Left hindlimb (tissue), 1 donor: ENCODE data around the gene ENOX2.
"Not testable (repeated sequence)": the region's sequence is repeated elsewhere in the genome, so short reads cannot be mapped to it uniquely, and the experiment has no call there.

Experiments used
- DNase-seq: peaks from one replicate; pipeline ENCODE4 v3.0.0-alpha.2; 2018

Gene ENOX2, protein sequence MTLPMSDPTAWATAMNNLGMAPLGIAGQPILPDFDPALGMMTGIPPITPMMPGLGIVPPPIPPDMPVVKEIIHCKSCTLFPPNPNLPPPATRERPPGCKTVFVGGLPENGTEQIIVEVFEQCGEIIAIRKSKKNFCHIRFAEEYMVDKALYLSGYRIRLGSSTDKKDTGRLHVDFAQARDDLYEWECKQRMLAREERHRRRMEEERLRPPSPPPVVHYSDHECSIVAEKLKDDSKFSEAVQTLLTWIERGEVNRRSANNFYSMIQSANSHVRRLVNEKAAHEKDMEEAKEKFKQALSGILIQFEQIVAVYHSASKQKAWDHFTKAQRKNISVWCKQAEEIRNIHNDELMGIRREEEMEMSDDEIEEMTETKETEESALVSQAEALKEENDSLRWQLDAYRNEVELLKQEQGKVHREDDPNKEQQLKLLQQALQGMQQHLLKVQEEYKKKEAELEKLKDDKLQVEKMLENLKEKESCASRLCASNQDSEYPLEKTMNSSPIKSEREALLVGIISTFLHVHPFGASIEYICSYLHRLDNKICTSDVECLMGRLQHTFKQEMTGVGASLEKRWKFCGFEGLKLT

DNA sequence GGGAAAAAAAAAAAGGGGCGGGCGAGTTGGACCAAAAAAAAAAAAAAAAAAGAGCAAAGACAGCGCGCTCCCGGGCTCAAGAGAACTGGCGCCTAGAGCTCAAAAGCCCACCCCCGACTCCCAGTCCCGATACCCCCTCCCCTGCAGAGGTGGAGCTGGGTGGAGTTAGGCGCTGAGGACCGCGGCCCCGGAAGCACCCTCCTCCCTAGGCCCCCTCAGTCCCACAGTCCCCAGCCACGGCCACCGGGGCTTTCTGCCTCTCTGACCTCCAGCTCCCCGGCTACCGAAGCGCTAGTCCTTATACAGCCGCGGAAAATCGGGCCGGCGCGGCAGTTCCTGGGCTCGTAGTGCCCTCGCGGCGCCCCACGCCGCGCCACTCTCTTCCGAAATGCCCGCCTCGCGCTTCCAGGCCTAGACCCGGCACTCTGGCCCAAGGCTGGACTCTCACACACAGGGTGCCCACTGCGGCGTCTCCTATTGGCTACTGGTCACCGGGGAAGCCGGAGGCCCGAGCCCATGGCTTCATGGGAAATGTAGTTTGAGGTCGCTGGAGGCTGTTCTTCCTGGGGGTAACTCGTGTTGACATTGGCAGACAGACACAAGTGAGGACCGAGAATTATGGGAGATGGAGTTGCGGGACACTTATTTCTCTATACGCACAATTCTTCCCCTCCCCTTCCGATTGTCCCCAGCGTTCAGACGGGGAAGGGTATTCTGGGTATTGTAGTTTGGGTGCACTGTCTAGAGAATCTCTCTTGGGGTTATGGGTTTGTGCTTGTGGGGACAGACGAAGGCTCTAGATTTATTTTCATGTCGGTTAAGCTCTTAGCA, at the start of gene ENOX2:
Gene ENOX2 (minus strand): TSS at position 427 of the 831 bp plus-strand sequence. CDS start 199,993 bp downstream, outside the sequence.
- DNase-seq, result peak; percentile 95

DNA sequence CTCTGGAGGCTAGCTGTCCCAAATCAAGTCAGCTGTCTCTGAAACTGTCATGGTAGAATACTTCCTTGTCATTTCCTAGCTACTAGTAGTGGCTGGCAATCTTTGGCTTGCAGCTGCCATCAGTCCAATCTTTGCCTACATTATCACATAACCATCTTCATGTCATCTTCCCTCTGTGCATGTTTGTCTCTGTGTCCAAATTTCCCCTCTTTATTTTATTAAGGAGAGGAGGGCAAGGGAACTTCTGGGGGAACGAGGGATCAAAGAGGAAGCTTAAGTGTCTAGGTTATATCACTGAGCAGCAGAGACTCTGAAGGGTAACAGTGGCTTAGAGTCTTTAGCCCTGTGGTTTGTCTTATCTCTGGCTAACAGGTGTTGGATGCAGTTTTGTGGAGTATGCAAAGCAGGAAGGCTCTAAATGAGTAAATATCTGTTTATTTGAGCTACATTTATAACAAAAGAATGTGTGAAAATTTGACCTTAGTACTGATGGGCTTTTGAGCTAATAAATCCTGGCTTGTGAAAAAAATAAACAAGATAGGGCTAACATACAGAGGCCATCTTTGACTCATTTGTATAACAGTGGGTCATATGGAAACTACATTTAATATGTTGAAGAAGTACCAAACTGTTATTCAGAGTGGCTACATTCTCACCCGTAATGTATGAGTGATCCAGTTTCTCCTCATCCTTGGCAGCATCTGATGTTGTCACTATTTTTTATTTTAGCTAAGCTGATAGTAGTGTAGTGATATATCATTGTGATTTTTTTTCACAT, 49.4 kb upstream of the ENOX2 start:
- no peak for DNase-seq

DNA sequence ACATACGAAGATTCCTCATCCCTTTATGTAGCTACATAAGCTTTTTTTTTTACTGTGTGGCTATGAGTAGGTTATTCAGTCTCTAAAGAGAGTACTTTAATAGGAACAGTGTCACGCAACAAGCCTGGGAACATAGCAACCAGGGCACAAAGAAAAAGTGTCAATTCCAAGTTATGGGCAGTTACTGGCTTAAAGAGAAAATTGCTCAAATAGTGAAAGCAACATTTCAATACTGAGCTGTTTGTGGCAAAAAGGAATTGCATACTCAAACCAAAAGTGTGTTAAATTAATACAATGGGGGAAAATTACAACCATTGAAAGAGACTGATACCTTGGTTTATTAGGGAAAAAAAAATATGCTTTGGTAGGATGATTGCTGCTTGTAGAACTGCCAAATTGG, 41.2 kb upstream of the ENOX2 start:
- no peak for DNase-seq

DNA sequence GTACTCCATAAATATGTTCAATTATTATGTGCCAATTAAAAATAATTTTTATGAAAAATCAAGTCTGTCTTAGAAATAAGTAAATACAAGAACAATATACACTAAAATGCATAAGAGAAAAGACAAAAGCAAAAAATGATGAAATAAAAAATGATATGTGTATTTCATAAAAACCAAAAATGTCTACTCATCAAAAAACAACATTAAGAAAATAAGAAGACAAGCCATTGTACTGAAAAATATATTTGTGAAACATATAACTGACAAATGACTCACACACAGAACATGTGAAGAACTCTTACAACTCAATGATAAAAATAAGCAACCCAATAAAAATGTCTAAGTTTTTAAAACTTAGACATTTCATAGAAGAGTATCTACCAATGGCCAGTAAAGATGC, 34.1 kb upstream of the ENOX2 start:
- DNase-seq, result no peak

DNA sequence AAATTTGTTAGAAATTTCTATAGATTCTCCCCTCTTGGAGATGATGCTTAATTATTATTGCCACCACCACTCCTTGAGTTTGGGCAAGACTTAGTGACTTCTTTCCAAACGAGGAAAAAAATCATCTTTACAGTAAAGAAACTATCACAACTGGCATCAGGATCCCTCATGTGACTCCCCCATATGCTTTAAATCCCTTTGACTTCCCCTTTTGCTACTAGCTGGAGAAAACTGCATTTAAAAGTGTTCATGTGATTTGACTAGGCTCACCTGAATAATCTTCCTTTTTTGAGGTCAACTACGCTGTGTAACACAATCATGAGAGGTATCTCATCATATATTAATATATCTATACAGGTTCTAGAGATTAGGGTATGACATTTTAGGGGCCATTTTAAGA, 30.3 kb upstream of the ENOX2 start:
- DNase-seq, result no peak

DNA sequence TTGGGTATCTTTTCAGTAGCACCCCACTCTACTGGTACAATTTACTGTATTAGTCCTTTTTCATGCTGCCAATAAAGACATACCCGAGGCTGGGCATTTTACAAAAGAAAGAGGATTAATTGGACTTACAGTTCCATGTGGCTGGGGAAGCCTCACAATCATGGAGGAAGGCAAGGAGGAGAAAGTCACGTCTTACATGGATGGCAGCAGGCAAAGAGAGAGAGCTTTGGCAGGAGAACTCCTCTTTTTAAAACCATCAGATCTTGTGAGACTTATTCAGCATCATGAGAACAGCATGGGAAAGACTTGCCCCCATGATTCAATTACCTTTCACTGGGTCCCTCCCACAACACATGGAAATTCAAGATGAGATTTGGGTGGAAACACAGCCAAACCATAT, 17.4 kb upstream of the ENOX2 start:
- not testable (repeated sequence) for DNase-seq

DNA sequence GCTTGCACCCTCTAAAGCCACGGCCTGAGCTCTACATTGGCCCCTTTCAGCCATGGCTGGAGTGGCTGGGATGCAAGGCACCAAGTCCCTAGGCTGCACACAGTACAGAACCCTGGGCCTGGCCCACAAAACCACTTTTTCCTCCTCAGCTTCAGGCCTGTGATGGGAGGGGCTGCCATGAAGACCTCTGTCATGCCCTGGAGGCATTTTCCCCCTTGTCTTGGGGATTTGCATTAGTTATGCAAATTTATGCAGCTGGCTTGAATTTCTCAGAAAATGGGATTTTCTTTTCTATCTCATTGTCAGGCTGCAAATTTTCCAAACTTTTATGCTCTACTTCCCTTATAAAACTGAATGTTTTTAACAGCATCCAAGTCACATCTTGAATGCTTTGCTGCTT, 16.7 kb upstream of the ENOX2 start:
- DNase-seq, result not testable (repeated sequence)

DNA sequence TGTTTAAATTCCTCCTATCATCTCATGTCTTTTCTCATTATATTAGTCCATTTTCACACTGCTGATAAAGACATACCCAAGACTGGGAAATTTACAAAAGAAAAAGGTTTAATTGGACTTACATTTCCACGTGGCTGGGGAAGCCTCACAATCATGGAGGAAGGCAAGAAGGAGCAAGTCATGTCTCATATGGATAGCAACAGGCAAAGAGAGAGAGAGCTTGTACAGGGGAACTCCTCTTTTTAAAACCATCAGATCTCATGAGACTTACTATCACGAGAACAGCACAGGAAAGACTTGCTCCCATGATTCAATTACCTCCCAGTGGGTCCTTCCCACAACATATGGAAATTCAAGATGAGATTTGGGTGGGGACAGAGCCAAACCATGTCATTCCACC, 15.5 kb upstream of the ENOX2 start:
- not testable (repeated sequence) for DNase-seq

DNA sequence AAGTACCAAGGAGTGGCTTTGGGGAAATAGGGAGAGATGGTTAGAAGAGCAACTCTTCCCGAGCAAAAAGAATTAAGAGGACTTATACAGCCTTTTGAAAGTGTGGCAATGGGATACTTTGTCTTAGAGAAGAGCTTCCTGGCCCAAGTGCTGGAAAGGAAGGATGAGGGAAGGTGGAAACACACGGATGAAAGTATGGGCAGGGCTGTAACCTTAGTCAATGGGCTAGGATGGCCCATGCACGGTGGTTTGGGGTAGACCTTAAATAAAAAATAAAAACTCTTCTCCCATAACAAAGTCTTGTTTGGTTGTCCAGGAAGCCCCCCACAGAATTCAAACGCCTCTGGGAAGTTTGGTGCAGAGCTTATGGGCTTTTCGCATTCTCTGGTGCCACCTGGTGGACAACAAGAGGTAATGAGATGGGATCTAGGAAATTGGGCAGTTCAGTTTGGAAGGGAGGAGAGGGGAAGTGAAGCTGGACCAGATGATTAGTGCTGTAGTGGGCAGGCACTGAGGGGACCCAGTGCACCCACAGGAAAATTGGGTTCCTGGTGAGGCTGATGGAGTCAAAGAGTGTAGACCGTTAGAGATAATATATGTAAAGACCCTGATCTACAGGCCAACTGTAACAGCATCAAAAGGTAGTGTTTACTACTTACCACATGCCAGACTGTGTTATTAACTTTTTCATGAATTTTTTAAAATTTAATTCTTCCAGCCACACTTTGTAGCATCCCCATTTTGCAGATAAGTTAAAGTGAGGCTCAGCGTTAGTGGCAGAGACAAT, 13.8 kb upstream of the ENOX2 start:
- peak; percentile 31 for DNase-seq

DNA sequence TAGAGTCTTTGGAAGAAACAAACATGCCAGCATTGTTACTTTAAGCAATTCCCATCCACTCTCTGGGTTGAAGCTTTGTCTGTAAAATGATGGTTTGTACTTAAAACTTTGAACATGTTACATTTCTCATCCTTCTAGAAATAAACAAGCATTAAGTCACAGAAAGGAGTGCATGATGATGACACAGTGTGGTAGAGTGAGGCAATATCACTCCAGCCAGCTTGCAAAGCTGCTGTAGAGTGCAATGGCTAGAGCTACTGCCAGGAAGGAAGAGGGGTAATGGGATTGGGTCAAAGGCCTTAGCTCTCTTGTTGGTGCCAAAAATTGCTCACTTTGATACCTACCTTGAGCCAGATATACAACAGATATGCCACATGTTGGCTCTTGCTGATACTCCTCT, 12.3 kb upstream of the ENOX2 start:
- DNase-seq, result no peak

DNA sequence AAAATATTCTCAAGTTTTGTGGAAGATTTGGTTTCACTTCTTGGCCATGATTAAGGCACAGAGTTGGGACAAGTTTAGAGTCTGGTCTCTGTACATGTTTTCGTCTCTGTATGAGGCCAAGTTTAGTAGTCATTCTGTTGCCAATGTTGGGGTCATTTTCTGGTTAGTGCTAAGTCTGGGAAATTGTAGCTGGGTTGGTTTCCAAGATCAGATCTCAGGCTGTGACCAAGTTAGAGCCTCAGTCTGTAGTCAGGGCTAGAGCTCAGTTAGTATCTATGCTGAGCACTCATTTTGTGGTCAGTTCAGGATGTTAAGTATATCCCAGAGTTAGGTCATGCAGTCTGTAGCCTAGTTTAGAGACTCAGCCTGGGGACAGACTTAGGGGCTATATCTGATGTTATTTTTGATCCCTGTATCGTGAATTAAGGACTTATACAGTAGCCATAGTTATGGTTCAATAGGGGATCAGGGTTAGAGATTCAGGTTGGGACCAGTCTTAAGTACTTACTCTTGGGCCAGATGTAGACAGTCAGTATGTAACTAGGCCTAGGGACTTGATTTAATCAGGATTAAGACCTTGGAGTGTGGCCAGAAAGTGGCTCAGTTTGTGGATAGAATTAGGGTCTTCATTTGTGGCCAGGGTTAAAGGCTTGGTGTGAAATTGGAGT, 6.6 kb upstream of the ENOX2 start:
- DNase-seq, result peak; percentile 30

DNA sequence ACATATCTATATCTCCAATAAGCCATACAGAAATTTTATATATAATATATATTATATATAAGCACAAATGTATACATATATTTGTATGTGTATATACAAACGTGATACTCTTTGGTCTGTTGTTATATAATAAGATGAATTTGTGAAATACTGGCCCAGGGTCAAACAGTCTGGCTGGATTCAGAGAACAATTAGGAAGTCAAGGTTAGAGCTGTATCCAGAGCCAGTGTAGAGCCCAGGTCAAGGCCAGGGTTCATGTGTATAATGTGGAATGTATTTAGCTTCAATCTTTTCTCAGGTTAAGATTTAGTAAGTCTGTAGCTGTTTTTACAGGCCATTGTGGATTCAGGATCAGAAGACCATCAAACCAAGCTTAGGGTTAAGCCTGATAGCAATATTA, 3.8 kb upstream of the ENOX2 start:
- DNase-seq, result no peak

DNA sequence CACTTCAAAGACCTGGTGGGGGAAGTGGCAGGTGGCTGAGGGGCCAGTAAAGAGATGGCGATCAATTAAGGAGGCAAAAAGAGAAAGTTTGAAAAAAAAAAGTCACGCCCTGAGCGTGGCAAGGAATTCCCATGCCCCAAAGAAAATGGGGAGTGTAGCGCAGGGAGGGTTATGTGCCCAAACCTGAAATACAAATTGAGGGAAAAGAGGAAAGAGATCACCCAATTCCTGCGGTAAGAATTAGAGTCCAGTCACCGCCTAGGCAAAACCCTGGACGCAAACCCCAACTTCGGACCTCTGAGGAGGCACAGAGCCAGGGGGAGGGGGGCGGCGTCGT, 595 bp downstream of the ENOX2 start:
- no peak for DNase-seq

DNA sequence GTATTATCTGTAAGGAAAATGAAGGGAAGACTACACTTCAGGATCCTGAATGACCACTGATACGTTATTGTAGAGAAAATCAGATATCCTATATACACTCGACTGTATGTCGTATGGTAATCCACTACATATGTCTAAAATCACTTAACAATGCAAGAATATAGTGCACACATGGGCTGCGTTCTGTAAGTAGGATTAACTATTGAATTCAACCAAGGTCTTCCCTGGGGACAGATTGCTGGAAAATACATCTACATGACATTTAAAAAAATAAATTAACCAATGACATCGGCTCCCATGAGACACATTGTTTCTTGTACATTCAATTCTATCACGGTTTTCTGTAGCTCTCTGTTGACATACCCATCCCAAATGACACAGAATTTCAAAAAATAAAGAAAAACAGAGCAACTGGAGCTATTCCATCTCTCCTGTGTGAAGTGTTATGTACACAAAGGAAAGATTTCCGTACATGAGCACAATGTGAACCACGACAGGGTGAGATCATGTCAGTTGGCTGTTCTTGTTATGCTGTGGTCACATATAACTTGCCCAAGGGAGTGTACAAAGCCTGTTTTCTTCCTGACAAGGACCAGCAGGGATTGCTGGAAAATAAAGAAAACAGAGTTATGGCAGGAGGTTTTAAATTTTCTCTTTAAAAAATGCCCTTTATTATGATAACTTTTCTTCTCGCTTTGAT, 6.1 kb downstream of the ENOX2 start:
- DNase-seq, result no peak

DNA sequence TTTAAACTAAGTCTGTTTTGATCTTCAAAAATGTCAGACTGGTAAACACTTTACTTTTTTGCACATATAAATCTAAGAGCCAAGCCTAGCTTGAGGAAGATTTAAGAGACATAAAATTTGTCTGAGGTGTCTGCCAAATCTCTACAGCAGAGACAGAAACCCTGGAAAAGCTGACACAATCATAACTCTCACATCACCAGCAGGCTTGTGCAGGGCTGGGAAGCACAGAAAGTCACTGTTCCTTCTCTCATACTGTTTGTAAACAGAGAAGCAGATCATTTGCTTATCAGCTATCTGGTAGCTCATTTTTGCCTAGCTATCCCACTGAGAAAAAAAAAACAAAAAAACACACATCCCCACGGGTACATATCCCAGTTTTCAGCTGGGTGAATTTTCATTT, 7.0 kb downstream of the ENOX2 start:
- DNase-seq, result no peak

DNA sequence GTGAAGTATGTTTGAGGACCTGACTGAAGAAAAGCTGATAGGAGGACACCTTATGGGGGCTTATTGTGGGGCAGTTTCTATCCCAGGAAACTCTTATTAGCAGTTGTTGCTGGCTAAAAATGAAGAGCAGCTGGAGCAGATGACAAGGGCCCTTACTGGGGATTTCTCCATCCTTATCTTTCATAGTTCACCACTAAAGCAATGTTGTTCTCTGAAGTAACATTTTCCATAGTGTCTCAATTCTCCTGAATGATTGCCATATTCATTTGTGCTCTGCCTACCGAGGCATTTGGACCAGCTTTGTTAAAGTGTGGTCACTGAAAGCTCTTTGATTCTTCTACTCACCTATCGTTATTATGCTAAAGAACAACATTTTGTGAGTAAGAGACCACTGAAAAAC, 7.7 kb downstream of the ENOX2 start:
- no peak for DNase-seq

DNA sequence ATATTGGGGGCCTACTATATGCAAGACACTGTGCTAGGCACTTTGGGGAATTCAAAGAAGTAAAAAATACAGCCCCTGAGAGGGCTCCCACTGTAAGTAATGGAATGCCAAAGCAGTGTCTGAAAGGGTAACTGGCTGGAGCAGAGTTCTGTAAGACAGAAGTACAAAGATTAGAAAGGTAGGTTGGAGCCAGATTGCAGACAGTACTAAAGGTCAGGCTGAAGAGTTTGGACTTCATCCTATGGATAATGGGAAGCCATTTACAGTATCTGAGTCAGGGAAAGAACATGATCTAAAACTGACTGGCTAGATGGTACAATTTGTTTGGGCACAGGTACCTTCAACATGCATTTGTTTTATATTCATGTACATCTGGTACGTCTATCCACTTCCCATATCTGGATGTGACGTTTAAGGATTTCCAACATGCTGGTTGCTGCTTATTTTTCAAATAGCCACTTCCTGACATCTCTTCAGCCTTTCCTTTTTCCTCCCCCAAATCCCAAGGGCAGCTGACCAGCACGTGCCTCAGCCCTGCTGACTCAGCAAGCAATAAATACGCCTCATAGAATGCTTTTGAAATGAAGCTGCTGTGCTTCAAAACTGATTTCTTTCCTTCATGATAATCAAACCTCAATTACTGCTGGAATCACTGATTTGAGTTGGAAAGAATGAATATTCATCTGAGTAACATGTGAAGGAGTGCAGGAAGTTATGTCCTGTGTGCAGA, 9.5 kb downstream of the ENOX2 start:
- no peak for DNase-seq

DNA sequence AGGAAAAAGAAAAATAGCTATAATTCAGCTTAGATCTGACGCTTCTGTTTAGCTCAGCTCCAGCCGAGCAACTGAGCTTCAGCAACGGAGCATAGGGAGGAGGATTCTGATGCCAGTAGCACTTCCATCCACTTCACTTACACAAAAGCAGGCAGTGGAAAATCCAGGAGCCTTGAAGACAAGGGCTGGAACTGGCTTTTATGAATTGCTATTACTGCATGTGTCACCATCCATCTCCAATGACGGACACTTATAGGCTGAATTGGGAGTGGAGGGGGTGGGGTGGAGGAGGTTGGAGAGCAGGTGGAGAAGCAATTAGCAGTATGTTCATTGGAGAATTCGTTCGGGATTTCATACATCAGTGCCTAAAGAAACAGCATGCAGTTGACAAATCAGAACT, 15.6 kb downstream of the ENOX2 start:
- no peak for DNase-seq

DNA sequence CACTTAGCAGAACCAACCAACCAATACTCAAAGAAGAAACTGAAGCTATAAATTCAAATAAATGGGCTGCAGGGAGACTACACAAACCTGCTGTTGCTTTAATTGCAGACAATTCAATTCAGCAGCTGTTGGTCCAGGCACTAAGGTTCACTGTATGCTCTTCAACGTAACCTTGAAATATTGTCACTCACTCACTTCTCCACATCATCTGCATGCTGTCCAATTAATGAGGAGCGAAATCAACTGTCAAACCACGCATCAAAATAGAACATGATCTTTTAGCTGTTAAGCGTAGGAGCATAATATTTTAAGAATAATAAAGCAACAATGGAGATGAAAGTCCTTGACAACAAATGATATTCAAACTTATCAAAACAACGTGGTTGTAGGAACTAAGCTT, 17.0 kb downstream of the ENOX2 start:
- DNase-seq, result no peak

DNA sequence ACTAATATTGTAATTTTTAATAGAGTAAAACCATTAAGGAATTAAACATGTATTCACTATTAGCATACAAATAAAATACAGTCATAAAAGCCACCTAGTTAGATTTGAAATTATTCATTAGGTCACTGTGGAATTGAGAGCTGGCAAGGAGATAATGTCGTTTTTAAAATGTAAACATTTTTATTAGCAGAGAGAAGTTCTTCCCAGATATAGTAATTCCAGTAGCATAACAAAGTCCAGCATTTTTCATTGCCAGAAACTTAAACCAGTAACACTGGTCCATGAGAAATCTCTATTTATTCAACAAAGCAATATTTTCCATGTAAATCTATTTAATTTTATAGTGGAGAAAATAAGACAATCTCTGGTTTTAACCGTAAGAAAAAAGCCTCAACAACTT, 17.5 kb downstream of the ENOX2 start:
- DNase-seq, result no peak
